HG03354 (cell line): ENCODE measurements around the gene MAEA.

ENCODE experiments used
- ATAC-seq: cut with Tn5 transposase; IDR thresholded peaks from one replicate; pipeline ENCODE4 v1.9.1; 2021; ENCODE audit warnings: mild to moderate bottlenecking; ENCODE audit not compliant: unreplicated experiment, poor library complexity, severe bottlenecking

Gene MAEA

DNA sequence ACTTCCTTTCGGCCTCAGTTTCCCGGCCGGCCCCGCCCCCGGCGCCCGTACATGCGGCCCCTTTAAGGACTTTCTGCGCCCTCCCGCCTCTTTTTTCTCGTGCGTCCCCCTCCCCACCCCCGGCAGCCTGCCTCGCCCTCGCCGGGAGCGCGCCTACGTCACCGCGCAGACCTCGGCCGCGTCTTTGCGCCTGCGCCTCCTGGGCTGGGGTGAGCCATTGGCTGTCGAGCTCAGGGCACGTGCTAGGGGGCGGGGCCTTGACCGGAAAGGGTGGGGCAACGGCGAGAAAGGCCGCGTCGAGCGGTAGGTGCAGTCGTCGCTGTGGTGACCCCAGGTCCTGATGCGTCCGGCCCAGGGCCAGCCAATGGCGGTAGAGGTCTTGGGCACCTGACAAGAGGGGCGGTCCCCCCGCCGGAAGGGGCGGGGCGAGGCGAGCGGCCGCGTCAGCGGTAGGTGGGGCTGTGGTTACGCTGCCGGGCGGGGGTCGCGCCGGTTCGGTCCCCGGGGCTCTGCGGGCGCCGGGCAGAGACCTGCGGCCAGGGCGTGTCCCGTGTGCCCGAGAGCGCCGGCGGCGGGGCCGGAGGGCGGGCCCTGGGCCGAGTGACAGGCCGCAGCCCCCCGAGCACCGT lies 57.2 kb downstream of the MAEA start, which contains the start of gene UVSSA:
TSS of gene UVSSA (plus strand) at position 428 of the 629 bp plus-strand sequence. CDS start 884 bp downstream, outside the sequence.
- ATAC-seq: peak; percentile 94

DNA sequence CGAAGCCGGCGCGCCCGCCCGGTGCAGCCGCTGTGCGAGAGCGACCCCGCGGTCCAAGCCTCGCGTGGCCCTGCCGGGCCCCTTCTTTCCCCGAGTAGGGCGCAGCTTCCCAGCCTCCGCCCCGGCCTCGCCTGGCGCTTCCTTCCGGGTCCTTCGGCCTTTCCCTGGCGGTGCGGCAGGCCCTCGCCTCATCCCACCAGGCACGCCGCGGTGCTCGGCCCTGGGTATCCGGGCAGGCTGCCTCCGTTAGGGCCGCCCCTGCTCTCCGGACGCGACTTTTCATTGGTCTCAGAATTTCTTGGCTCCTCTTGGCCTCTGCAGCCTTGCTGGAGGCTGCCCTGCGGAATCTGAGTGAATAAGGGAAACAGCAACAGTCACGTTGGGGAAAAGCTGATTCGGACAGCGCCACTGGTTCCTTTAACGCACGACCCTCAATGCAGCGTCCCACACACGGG lies 57.7 kb downstream of the MAEA start:
- peak; percentile 42 for ATAC-seq

DNA sequence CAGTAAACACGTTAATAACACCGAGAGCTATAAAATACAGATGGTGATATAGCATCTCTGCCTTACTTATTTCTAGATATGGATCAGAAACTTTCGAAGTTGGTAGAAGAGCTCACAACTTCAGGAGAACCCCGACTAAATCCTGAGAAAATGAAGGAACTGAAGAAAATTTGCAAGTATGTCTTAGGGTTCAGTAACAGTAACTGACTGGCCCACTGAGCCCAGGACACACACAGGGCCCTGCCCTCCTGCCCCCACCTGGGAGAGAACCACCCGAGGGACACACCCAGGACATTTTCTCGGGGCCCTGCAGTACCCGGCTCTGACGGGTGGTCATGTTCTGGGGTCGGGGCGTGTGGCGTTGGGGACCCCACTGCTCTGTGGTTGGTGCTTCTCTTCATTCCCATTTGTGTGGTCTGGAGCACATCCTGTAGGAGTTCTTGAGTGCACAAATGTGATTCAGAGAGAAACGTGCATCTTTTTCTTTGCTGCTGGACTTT lies 58.4 kb downstream of the MAEA start:
- no peak for ATAC-seq

DNA sequence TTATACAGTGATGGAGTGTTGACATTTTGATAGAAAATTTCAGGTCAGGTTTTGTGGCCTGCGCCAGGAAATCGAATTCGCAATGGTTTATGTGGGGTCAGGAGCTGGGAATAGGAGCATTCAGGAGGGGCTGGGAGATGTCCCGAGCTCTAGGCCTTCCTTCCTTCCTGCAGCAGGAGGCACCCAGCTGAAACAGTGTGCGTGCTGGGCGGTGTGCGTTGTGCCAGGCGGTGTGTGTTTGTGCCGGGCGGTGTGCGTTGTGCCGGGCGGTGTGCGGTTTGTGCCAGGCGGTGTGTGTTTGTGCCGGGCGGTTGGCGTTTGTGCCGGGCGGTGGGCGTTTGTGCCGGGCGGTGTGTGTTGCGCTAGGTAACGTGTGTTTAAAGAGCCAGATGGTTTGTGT lies 59.1 kb downstream of the MAEA start:
- no peak for ATAC-seq

DNA sequence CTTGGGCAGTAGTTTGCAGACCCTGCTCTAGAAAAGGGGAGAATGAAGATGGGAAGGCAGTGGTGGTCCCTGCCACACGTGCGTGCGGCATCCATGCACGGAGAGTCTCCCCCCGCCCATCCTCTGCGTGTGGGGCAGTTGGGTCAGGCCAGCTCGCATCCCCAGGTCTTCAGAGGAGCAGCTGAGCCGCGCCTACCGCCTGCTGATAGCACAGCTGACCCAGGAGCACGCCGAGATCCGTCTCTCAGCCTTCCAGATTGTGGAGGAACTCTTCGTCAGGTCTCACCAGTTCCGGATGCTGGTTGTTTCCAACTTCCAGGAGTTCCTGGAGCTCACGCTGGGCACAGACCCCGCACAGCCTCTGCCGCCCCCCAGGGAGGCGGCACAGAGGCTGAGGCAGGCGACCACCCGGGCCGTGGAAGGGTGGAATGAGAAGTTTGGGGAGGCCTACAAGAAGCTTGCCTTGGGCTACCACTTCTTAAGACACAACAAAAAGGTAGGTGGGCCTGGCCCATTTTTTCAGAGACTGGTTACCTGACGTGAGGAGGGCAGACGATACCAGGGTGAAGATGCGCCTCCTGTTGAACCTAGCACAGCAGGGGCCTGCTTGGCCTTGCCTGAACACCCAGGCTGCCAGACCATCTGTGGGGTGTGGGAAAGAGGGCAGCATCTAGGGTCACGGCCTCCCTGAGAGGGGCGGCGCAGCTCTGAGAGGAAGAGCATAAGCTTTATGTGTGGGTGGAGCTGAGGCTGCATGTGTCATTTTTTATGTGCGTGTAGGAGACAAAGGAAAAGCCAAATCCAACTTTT lies 59.9 kb downstream of the MAEA start:
- ATAC-seq: no peak

DNA sequence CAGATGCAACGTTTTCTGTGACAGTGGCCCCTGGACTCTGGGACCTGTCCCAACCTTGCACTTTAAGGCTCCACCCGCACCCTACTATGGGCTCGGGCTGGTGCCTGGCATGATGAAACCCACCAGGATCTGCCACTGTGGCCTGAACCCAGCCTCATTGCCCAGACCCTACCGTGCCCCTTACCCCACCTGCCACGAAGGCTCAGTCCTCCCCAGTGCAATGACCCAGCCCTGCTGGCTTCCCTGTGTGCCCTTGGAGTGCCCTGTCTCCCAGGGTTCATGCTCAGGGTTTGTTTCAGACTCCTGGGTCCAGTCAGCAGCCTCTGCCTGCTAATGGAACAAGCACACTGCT lies 60.5 kb downstream of the MAEA start:
- ATAC-seq: no peak

DNA sequence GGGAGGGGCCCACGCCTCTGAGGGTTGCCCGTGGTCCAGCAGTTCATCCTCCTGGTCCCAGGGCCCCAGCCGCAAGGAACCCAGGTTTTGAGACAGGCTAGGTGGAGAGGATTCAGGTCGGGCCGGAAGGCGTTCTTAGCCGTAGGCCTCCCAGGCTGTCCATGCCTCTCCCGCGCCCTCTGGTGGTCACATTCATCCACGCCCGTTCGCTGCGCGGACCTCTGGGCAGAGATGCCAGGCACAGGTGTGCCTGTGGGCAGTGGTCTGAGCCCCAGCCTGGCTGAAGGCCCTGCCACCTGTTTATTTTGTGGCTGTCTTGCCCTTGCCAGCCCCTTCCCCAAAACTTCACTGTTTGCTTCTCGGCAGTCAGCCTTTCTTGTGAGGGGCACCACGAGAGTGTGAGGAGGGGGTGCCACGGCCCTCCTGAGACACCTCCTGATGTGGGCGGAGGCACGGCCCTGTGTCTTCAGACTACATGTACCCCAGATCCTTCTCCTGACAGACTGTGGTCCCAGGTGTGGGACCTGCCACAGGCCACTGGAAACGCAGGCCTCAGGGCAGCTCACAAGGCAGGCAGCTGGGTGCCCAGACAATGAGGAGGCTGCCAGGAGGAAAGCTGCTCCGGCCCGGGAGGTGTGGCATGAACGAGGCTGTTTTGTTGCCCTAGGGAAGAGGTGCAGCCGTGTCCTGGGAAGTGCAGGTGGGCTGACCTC lies 62.3 kb downstream of the MAEA start:
- peak; percentile 27 for ATAC-seq

DNA sequence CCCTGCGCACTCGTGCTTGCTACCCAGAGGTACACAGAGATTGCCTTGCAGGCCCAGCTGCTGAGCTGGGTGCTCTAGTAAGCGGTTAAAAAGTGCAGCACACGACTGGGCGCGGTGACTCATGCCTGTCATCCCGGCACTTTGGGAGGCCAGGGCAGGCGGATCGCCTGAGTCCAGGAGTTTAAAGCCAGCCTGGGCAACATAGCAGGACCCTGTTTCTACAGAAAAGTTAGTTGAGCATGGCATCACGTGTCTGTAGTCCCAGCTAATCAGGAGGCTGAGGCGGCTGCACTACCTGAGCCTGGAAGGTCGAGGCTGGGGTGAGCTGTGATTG lies 62.8 kb downstream of the MAEA start:
- no peak for ATAC-seq

DNA sequence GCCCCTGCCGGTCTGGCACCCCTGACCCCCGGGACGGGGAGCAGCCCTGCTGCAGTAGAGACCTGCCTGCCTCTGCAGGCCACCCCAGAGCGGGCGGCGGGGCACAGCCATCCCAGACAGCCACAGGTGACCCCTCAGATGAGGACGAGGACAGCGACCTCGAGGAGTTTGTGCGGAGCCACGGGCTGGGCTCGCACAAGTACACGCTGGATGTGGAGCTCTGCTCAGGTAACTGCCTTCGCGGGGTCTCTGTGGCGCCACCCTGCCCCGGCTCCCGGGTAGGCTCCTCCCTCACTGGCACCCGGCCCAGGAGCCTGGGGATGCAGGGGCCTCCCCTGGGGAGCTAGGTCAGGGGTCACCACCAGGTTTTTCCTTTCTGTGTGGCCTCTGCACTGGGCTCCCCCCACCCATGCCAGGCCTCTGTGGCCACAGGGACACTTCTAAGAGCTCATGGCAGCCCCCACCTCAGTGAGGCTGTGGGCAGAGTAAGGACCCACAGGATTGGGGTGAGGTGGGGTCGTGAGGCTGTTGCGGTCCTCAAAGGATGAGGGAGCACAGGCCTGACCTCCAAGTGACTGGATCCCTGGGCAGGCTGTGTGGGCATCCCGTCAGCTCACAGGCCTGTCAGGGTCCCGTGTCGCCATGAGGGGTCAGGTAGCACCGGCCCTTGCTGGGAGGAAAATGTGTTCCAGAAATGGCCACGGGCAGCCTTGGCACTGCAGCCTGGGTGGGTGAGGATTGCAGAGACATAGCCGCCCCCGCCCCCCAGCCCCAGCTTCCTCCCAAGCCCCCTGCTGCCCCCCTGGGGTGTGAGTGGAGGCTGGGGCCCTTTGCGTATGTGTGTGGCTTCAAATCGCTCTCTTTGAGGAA lies 63.7 kb downstream of the MAEA start:
- ATAC-seq: no peak

DNA sequence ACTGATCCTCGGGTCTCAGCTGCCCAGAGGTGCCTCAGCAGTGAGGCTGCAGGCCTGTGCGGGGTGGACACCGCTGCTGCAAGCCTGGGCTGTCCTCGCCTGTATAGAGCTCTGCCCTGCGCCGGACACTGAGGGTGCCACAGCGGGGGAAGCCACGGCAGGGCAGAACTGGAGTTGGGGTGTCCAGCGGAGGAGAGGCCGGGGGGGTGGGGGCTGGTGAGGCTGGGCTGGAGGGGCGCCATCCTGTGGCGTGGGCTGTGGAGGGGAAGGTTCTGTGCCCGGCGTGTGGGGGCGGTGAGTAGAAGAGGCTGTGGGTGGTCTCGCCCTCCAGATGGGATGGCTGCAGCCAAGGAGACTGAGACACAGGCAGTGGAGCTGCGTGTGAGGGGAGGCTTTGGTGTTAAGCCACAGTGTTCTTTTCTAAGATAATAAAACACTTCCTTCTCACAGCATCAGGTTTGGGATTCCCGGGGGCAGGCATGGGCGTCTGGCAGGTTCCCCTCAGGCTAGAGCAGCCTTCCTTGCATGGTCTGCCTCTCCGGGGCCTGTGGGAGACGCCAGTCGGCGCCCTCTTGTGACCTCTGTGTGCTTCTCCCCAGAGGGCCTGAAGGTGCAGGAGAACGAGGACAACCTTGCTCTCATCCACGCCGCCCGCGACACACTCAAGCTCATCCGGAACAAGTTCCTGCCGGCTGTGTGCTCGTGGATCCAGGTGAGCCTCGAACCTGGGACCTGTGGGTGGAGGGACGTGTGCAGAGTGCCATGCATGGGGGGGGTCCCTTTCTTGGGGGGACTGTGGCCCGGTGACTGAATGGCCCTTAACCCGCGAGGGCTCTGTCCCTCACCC lies 64.7 kb downstream of the MAEA start:
- no peak for ATAC-seq

DNA sequence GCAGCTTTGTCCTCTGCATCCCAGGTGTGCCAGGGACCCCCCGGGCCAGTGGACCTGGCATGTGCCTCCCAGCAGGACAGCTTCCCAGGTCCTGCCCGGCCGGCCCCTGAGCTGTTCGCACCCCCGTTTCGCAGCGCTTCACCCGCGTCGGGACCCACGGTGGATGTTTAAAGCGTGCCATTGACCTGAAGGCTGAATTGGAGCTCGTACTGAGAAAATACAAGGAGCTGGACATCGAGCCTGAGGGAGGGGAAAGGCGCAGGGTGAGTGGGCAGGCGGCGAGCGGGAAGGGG lies 65.2 kb downstream of the MAEA start:
- no peak for ATAC-seq

DNA sequence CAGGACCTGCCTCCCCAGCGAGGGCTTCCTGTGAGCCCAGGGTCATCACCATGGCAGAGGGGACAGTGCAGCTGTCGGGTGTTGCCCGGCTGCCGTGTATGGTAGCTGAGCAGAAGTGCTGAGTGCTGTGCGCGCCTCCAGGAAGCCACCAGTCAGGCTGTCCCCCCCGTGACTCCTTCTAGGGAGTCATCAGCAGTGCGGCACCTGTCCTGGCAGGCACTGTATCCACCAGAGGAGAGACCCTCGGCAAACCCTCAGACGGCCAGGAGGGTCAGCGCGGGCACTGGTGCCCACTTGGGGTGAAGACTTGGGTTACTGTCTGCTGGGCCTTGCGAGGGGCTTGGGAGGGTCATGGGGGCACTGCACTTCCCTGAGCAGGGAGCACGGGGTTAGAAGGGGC lies 65.7 kb downstream of the MAEA start:
- ATAC-seq: no peak

DNA sequence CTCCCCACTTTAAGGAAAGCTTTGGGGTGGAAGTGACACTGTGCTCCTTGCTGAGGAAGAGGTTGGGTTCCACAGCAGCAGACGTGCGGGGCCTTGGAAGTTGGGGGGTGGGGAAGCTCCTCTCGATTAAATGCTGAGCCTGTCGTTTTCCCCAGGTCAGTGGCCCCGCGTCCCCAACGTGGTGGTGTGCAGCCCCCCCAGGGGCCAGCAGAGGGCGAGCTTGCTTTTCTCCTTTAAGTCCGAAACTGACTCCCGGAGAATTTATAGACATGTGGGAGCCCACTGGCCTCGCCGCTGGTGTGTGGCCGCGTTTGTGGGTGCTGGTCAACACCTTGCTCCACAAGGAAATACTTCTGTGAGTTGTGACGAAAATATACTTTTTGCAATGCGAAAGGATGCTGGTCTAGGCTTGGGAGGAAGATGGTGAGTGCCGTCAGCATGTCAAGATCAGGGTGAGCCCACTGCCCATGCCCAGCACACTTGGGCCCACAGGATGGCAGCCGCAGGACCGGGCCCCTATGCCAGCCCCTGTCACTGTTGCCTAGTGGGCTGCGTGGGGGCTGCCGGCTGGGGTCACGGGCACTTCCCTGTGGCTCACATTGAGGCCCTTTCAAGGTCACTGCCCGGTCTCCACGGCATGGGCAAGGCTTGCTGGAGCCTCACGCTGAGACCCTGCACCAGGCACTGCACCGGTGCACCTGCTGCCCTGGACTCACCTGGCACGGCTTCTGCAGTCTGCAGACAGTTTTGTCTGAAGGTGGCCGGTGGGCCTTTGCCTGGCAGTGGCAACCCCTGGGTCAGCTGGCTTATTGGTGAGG lies 66.7 kb downstream of the MAEA start:
- ATAC-seq: no peak

DNA sequence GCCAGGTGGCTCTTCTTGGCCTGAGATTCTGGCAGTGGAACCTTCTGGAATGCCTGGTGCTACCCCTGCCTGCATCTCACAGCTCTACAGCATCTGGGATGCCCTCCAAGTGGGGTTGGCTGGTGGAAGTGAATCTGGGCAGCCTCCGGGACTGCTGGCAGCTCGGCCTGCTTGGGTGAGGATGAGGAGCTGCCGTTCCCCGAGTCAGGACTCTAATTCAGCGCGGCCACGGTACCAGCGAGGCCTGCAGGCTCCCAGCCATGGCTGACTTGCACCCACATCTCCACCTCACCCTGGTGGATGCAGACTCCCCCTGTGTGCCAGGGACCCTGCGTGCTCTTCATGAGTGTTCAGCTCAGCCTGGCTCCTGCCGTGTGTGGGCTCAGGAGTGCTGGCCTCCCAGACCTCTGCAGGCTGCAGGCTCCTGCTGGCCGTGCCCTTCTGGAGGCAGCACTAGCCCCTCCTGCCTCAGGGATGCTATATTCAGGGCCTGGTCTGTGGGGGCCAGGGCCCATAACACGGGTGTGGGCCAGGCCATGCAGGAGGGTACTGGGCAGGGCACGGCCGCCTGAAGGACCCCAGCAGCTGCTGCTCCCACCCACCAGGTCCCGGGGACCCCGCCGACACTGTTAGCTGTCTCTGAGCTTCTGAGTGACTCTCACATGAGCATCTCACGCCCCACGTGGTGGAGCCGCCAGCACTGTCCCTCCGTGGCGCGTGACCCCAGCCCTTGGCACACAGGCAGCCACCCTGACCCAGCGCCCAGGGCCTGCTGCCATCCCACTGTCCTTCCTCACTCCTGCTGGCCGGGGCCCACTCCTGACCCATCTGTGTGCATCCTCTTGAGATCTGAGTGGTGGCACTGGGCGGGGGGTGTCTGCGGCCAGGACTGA lies 67.9 kb downstream of the MAEA start:
- ATAC-seq: no peak

DNA sequence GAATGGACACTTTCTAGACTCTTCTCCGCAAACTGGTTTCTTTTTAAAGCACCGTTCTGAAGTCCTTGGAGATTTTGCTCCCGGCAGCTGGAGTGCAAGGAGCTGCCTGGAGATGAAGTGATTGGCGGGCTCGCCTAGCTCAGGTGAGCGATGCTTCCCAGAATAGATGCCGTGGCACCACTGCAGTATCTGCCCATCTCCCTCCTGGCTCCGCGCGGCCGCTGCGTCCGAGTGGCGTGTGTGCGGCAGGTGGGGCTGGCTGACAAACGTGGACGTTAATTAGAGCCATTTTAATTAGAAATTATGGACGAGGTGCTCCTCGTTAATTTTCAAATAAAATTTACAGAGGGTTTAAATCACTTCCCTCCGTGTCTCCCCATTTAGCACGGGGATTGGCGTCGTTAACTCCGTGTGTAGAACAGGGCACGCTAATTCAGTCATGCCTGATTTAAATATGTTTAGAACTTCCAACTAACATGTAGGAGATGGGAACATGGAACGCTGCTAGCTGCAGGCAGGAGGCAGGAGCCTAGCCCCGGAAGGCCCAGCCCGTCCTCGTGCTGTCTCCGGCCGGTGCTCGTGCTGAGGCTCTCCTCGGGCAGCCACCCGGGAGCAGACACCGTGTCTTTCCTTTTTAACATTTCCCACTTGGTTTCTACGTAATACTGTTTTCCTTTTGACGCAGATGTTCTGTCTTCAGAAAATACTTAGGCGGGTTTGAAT lies 68.9 kb downstream of the MAEA start:
- no peak for ATAC-seq

DNA sequence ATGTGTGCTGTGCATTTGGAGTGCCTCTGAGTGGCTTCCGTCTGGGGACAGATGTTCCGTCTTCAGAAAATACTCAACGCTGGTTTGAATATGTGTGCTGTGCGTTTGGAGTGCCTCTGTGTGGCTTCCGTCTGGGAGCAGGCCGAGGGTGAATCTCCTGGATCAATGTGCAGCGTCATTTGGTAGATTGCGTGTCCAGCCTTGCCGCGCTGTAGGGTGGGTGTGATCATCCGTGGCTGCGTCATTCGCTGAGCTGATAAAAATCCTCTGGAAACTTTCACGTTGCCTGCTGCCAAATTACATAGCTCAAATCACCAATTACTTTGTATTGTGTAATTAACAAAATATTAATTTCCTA lies 69.4 kb downstream of the MAEA start:
- no peak for ATAC-seq

DNA sequence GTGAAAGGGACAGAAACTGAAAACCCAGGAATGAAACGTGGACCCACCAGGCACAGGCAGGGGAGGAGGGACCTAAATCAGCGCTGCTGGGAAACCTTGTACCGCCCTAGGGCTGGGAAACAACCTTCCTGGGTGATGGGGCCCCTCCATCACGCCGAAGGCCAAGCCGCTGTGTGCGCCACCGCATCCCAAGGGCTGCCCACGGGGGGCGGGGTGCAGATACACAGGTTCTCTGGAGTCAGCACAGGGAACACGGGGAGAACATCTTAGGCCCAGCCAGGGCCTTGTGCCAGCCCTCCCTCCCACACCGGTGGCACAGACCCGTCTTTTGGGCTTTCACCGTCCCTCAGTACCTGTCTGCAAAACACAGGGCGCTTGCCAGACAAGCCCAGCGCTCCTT lies 70.3 kb downstream of the MAEA start:
- ATAC-seq: no peak
